Mesendoderm (in vitro differentiated cells): ENCODE measurements around the gene KCNH2.

ENCODE experiments used
- DNase-seq: peaks from one replicate; pipeline ENCODE4 v3.0.0; 2013
- H2AK5ac ChIP-seq: 2 replicates; pipeline ENCODE4 v1.6.1; 2013; ENCODE audit warnings: low read length, inconsistent platforms
- H2BK120ac ChIP-seq: 2 replicates; pipeline ENCODE4 v1.6.1; 2013; ENCODE audit warnings: low read depth, mild to moderate bottlenecking, low read length, moderate library complexity, mixed read lengths
- H2BK15ac ChIP-seq: replicated peaks from 2 replicates; pipeline ENCODE4 v1.6.1; 2013; ENCODE audit warnings: low read depth, mild to moderate bottlenecking, moderate library complexity
- H2BK5ac ChIP-seq: 2 replicates; pipeline ENCODE4 v1.6.1; 2013; ENCODE audit warnings: low read length, inconsistent platforms
- H3K18ac ChIP-seq: 2 replicates; pipeline ENCODE4 v1.6.1; 2013; ENCODE audit warnings: mild to moderate bottlenecking, low read length, mixed read lengths
- H3K23ac ChIP-seq: one replicate; pipeline ENCODE4 v1.6.1; 2013; ENCODE audit warnings: low read length
- H3K27ac ChIP-seq: 2 replicates; pipeline ENCODE4 v1.5.1; 2013; ENCODE audit warnings: low read depth, mild to moderate bottlenecking, inconsistent platforms, low read length, moderate library complexity
- H3K27me3 ChIP-seq: 2 replicates; pipeline ENCODE4 v1.6.1; 2013; ENCODE audit warnings: low read length, control low read depth, mild to moderate bottlenecking, inconsistent platforms; ENCODE audit not compliant: insufficient read depth, poor library complexity
- H3K36me3 ChIP-seq: 2 replicates; pipeline ENCODE4 v1.6.1; 2013; ENCODE audit warnings: low read length, inconsistent platforms; ENCODE audit not compliant: control insufficient read depth, insufficient read depth
- H3K4ac ChIP-seq: one replicate; pipeline ENCODE4 v1.6.1; 2013; ENCODE audit warnings: low read depth, mild to moderate bottlenecking, low read length, moderate library complexity
- H3K4me1 ChIP-seq: 2 replicates; pipeline ENCODE4 v1.6.1; 2013; ENCODE audit warnings: low read depth, low read length, inconsistent platforms; ENCODE audit not compliant: control insufficient read depth
- H3K4me2 ChIP-seq: 2 replicates; pipeline ENCODE4 v1.6.1; 2013; ENCODE audit warnings: low read length
- H3K4me3 ChIP-seq: 2 replicates; pipeline ENCODE4 v1.5.1; 2013; ENCODE audit warnings: mild to moderate bottlenecking, low read length
- H3K56ac ChIP-seq: one replicate; pipeline ENCODE4 v1.6.1; 2013; ENCODE audit warnings: low read length
- H3K79me1 ChIP-seq: 2 replicates; pipeline ENCODE4 v1.6.1; 2013; ENCODE audit warnings: low read length, inconsistent platforms
- H3K79me2 ChIP-seq: 2 replicates; pipeline ENCODE4 v1.6.1; 2013; ENCODE audit warnings: mild to moderate bottlenecking, low read length; ENCODE audit not compliant: control insufficient read depth, insufficient read depth
- H3K9ac ChIP-seq: 2 replicates; pipeline ENCODE4 v1.6.1; 2013; ENCODE audit warnings: low read length, inconsistent platforms
- H4K5ac ChIP-seq: one replicate; pipeline ENCODE4 v1.6.1; 2013; ENCODE audit warnings: low read length
- H4K8ac ChIP-seq: one replicate; pipeline ENCODE4 v1.6.1; 2013; ENCODE audit warnings: low read depth, mild to moderate bottlenecking, control low read depth, low read length, moderate library complexity
- WGBS: extraction: QIAGEN DNeasy Blood & Tissue Kit; methylation state at CpG from one replicate; pipeline ENCODE4 v1.1.7; 2013; ENCODE audit warnings: low lambda C conversion rate, missing lambda C conversion rate; ENCODE audit not compliant: insufficient coverage; ENCODE audit errors: extremely low coverage; 5-methylcytosine and 5-hydroxymethylcytosine counted together

The KCNH2 gene

DNA sequence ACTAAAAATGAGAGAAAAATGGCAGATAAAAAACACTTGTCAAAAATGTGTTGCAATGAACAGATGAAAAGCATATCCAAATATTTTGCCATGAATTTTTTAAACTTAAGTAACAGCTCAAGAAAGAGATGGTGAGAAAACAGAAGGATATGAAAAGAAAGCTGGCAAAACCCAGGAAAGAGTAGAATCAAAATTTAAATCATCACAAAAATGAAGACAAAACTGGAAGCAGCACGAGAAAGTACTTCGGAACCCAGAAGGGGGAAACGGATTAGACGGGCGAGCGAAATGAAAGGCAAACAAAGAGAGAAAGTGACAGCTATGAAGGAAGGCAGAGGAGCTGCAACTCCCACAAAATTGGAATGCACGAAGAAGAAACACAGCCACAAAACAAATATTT lies 60.2 kb downstream of the KCNH2 start:
- no CpG with 5 or more reads among the region's 7 CpGs for WGBS
- Histone ChIP-seq H3K4me2 (no peak overlapping the region), H3K18ac (no peak overlapping the region), H4K5ac (no peak overlapping the region), H2BK15ac (no peak overlapping the region), H4K8ac (no peak overlapping the region), H2BK5ac (no peak overlapping the region), H2AK5ac (no peak overlapping the region), H2BK120ac (no peak overlapping the region), H3K79me2 (no peaks in the 10 kb centered on the region), H3K4me3 (no peak overlapping the region), H3K27ac (no peak overlapping the region), H3K36me3 (no peaks in the 10 kb centered on the region), H3K27me3 (peaks cover 1% of the 10 kb centered on the region), H3K9ac (no peak overlapping the region), H3K56ac (no peak overlapping the region), H3K79me1 (no peaks in the 10 kb centered on the region), H3K4me1 (no peaks in the 10 kb centered on the region), H3K23ac (no peak overlapping the region), H3K4ac (no peak overlapping the region)
- no peak for DNase-seq

GRCh38 chr7:150916670-150917069 lies 61.5 kb downstream of the KCNH2 start:
- no peaks in the 10 kb centered on the region for H3K36me3 ChIP-seq
- no peak overlapping the region for H2BK120ac ChIP-seq
- no peaks in the 10 kb centered on the region for H3K79me1 ChIP-seq
- H3K4me3 ChIP-seq: no peak overlapping the region
- peaks cover 1% of the 10 kb centered on the region for H3K27me3 ChIP-seq
- WGBS: no CpG with 5 or more reads among the region's 10 CpGs
- no peaks in the 10 kb centered on the region for H3K4me1 ChIP-seq
- H3K4ac ChIP-seq: no peak overlapping the region
- H2BK15ac ChIP-seq: no peak overlapping the region
- H3K18ac ChIP-seq: no peak overlapping the region
- H3K79me2 ChIP-seq: no peaks in the 10 kb centered on the region
- H3K27ac ChIP-seq: no peak overlapping the region
- DNase-seq: no peak
- H3K23ac ChIP-seq: no peak overlapping the region
- no peak overlapping the region for H3K4me2 ChIP-seq
- H3K9ac ChIP-seq: no peak overlapping the region
- no peak overlapping the region for H2AK5ac ChIP-seq
- H4K8ac ChIP-seq: no peak overlapping the region
- no peak overlapping the region for H2BK5ac ChIP-seq
- H3K56ac ChIP-seq: no peak overlapping the region
- no peak overlapping the region for H4K5ac ChIP-seq

DNA sequence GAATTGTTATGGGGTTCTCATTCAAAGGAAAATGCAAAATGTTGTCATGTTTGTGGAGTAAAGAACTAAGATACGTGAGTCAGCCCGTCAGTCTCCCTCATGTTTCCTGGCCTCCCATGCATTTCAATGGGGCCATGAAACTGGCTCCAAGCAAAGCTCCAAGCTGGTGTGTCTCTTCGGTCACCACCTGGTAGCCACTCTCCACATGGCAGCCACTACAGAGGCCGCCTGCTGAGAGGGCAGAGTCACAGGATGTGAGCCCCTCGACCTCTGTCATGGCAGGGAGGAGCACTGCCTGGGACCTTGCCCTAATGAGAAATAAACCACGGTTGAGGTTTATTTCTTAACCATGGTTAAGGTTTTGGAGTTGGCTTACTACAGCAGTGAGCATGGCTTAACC lies 63.2 kb downstream of the KCNH2 start:
- Histone ChIP-seq H3K18ac (no peak overlapping the region), H2BK5ac (no peak overlapping the region), H3K4me3 (no peak overlapping the region), H4K8ac (no peak overlapping the region), H3K4ac (no peak overlapping the region), H3K27me3 (peaks cover 1% of the 10 kb centered on the region), H3K4me1 (no peaks in the 10 kb centered on the region), H3K9ac (no peak overlapping the region), H2BK15ac (no peak overlapping the region), H2BK120ac (no peak overlapping the region), H3K79me2 (no peaks in the 10 kb centered on the region), H2AK5ac (no peak overlapping the region), H3K27ac (no peak overlapping the region), H3K56ac (no peak overlapping the region), H3K36me3 (no peaks in the 10 kb centered on the region), H3K79me1 (no peaks in the 10 kb centered on the region), H3K23ac (no peak overlapping the region), H4K5ac (no peak overlapping the region), H3K4me2 (no peak overlapping the region)
- DNase-seq: no peak
- no CpG with 5 or more reads among the region's 6 CpGs for WGBS

GRCh38 chr7:150914196-150914595 lies 63.9 kb downstream of the KCNH2 start:
- no peak overlapping the region for H3K18ac ChIP-seq
- H4K5ac ChIP-seq: no peak overlapping the region
- no peak overlapping the region for H2BK120ac ChIP-seq
- H3K4me2 ChIP-seq: no peak overlapping the region
- no peak overlapping the region for H3K56ac ChIP-seq
- H3K9ac ChIP-seq: no peak overlapping the region
- H3K4ac ChIP-seq: no peak overlapping the region
- no peak for DNase-seq
- no peak overlapping the region for H2BK15ac ChIP-seq
- no peaks in the 10 kb centered on the region for H3K79me1 ChIP-seq
- H3K36me3 ChIP-seq: no peaks in the 10 kb centered on the region
- H2AK5ac ChIP-seq: no peak overlapping the region
- H3K27me3 ChIP-seq: no peaks in the 10 kb centered on the region
- H3K23ac ChIP-seq: no peak overlapping the region
- no peaks in the 10 kb centered on the region for H3K79me2 ChIP-seq
- no peak overlapping the region for H4K8ac ChIP-seq
- H3K4me3 ChIP-seq: no peak overlapping the region
- no peak overlapping the region for H2BK5ac ChIP-seq
- WGBS: no CpG with 5 or more reads among the region's 6 CpGs
- no peak overlapping the region for H3K27ac ChIP-seq
- no peaks in the 10 kb centered on the region for H3K4me1 ChIP-seq

DNA sequence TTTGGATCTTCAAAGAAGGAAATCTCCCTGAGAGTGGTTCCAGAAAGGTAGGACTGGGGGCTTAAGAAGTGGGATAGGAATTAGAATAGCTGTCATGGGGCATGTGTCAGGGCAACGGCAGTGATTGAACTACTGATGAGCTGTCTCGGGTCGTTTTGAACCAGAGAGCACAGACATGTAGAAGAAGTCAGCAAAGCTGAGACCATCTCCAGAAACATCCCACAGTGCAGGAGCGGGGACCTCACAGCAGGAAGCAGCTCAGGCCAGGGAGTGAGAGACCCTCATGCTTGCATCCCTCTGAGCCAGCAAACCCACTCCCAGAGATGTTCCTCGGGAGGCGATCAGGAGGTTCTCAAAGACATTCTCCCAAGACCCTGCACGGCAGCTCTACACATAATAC lies 65.7 kb downstream of the KCNH2 start:
- H2AK5ac ChIP-seq: no peak overlapping the region
- H3K36me3 ChIP-seq: no peaks in the 10 kb centered on the region
- no CpG with 5 or more reads among the region's 7 CpGs for WGBS
- no peak overlapping the region for H3K56ac ChIP-seq
- no peak overlapping the region for H3K4me3 ChIP-seq
- no peak overlapping the region for H3K4ac ChIP-seq
- no peaks in the 10 kb centered on the region for H3K27me3 ChIP-seq
- no peak overlapping the region for H2BK5ac ChIP-seq
- no peak overlapping the region for H3K9ac ChIP-seq
- H3K27ac ChIP-seq: no peak overlapping the region
- H3K18ac ChIP-seq: no peak overlapping the region
- no peaks in the 10 kb centered on the region for H3K4me1 ChIP-seq
- H4K5ac ChIP-seq: no peak overlapping the region
- H2BK120ac ChIP-seq: no peak overlapping the region
- H3K23ac ChIP-seq: no peak overlapping the region
- no peaks in the 10 kb centered on the region for H3K79me2 ChIP-seq
- no peaks in the 10 kb centered on the region for H3K79me1 ChIP-seq
- no peak overlapping the region for H3K4me2 ChIP-seq
- H4K8ac ChIP-seq: no peak overlapping the region
- DNase-seq: no peak
- no peak overlapping the region for H2BK15ac ChIP-seq

DNA sequence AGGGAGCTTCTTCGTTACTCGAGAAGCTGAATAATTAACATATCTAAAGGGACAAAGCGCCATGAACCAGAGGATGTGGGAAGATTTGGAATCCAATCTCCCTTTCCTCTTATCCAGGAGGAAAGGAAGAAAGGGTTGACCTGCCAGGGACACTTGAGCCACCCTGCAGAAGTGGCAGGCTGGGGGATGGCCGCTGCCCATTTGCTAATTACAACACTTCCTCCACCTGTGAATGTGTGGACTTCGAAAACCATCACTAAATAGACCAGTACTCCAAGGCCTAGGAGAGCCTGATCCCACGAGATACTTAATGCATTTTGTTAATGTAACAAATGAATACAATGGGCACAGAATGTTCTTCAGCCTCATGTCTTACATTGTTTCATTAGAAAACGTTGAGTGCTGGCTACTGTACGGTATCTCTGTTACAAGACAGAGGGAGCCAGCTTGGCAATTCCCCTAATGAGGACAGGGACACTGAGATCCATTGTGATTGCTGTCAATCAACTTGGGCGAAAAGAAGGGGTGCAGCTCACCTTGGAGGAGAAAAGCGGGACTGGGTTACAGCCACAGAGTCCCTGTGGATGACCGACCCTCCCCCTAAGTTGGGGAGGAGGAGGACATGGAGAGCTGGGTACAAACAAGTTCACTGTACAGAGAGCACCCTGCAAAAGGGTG lies 66.4 kb downstream of the KCNH2 start:
- H3K4me1 ChIP-seq: no peaks in the 10 kb centered on the region
- H3K4me3 ChIP-seq: no peak overlapping the region
- no peak overlapping the region for H3K18ac ChIP-seq
- no peak overlapping the region for H2AK5ac ChIP-seq
- H3K4me2 ChIP-seq: no peak overlapping the region
- H4K8ac ChIP-seq: no peak overlapping the region
- DNase-seq: no peak
- no peaks in the 10 kb centered on the region for H3K79me2 ChIP-seq
- no peak overlapping the region for H3K56ac ChIP-seq
- no peak overlapping the region for H3K23ac ChIP-seq
- WGBS: no CpG with 5 or more reads among the region's 11 CpGs
- H3K4ac ChIP-seq: no peak overlapping the region
- H3K27me3 ChIP-seq: no peaks in the 10 kb centered on the region
- no peak overlapping the region for H3K27ac ChIP-seq
- no peak overlapping the region for H2BK5ac ChIP-seq
- H3K79me1 ChIP-seq: no peaks in the 10 kb centered on the region
- H2BK15ac ChIP-seq: no peak overlapping the region
- H3K36me3 ChIP-seq: no peaks in the 10 kb centered on the region
- no peak overlapping the region for H4K5ac ChIP-seq
- no peak overlapping the region for H2BK120ac ChIP-seq
- no peak overlapping the region for H3K9ac ChIP-seq
